Measurements from ENCODE around the gene GNLY. TPM values are rescaled to one million over a fixed set of nuclear protein-coding genes. Genes with fewer than 3 reads are reported as not detected.
"Not testable (repeated sequence)": the region's sequence is repeated elsewhere in the genome, so short reads cannot be mapped to it uniquely, and the experiment has no call there.

Gene GNLY
- total RNA-seq, 1 donor, result not detected

DNA sequence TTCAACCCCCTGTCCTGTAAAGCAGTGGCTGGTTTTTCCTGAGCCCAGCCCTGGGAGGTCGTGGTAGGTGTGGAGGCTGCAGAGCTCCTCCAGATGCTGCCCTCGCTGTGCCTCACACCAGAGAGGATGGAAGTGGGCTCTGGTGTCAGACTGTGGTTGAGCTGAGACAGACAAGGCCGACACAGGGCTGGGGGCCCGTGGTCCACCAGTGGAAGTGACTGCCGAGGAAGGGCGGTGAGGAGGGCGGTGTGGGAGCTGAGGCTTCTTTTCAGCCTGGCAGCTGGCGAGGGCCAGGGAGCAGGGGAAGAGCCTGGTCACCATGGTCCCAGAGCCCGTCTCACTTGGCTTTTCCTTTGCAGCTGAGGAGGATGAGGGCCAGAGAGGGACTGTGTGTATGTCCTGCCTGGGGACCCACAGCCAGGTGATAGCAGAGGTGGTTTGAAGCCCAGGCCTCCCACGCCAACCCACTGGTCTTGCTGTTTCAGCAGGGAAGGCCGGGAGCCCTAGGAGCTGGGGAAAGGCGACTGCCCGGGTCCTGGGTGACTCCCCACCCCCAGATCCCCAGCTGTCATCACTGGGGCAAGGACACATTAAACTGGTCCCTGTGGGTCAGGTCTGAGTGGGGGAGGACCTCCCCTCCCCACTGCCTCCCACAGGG, 34.7 kb upstream of the GNLY start:
- TF ChIP-seq, protein P1, sequence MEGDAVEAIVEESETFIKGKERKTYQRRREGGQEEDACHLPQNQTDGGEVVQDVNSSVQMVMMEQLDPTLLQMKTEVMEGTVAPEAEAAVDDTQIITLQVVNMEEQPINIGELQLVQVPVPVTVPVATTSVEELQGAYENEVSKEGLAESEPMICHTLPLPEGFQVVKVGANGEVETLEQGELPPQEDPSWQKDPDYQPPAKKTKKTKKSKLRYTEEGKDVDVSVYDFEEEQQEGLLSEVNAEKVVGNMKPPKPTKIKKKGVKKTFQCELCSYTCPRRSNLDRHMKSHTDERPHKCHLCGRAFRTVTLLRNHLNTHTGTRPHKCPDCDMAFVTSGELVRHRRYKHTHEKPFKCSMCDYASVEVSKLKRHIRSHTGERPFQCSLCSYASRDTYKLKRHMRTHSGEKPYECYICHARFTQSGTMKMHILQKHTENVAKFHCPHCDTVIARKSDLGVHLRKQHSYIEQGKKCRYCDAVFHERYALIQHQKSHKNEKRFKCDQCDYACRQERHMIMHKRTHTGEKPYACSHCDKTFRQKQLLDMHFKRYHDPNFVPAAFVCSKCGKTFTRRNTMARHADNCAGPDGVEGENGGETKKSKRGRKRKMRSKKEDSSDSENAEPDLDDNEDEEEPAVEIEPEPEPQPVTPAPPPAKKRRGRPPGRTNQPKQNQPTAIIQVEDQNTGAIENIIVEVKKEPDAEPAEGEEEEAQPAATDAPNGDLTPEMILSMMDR (IDR thresholded peaks at IDR 0.05; ENCODE audit: insufficient read depth, low read length), result no peak
- no peak overlapping the region for H3K4me3 ChIP-seq (ENCODE audit: low read depth, low read length)
- DNase-seq (ENCODE audit: low read depth), result no peak

DNA sequence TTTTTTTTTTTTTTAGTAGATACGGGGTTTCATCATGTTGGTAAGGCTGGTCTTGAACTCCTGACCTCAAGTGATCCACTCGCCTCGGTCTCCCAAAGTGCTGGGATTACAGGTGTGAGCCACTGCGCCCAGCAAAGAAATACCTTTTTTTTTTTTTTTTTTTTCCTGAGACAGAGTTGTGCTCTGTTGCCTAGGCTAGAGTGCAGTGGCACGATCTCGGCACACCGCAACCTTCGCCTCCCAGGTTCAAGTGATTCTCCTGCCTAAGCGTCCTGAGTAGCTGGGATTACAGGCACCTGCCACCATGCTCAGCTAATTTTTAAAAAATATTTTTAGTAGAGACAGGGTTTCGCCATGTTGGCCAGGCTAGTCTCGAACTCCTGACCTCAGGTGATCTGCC, 33.9 kb upstream of the GNLY start:
- not testable (repeated sequence) for H3K4me3 ChIP-seq (ENCODE audit: low read depth, low read length); DNase-seq (ENCODE audit: low read depth)

DNA sequence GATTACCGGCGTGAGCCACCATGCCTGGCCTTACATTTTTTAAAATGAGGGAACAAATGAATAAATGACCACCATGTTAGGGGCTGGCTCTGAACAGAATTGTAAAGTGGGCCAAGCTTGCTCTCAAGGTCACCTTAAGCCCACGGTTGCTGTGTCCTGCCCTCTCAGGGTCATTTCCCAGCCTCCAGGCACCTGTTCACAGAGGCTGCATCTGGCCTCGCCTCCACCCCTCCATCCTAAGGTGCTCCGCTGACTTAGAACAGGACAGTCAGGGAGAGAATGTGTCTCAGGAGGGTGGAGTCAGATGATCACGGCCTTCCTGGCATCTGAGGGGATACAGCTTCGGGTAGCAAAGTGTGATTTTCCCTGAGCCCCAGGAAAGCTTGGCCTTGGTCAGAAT, 33.4 kb upstream of the GNLY start:
- DNase-seq (ENCODE audit: low read depth), result no peak
- no peak overlapping the region for H3K4me3 ChIP-seq (ENCODE audit: low read depth, low read length)
- TF ChIP-seq, protein P1 (IDR thresholded peaks at IDR 0.05; ENCODE audit: insufficient read depth, low read length), result no peak

DNA sequence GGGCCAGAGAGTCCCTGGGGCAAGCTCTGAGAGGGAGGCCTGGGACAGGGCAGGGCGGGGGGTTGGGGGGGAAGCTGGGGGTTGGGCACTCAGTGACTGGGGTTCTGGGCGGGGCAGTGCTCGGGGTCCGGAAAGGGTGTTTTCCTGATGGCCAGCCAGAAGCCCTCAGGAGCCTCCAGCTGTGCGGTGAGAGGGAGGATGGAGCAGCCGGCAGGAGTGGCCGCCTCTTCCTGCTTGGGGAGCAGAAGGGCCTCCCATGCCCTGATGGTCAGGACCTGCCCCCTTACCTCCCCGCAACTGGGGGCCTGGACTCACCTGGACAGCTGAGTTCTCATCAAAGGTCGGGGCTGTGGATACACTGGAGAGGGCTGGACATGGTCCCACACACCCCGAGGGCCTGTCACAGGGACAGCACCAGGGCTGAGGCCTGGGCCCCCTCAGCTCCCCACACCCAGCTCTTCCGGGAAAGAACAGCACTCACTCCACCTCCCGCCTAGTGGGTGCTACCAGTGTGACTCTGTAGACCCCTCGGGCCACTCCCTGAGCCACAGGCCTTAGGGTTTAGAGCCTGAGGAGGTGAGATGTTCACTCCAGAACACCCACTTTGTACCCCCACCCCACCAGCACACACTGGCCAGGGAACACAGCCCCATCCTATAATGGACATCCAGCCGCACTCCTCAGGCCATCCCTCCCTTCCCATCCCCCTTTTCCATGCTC, 32.9 kb upstream of the GNLY start:
- no peak for DNase-seq (ENCODE audit: low read depth)
- TF ChIP-seq, protein P1 (IDR thresholded peaks at IDR 0.05; ENCODE audit: insufficient read depth, low read length), result no peak
- H3K4me3 ChIP-seq (ENCODE audit: low read depth, low read length), result no peak overlapping the region

DNA sequence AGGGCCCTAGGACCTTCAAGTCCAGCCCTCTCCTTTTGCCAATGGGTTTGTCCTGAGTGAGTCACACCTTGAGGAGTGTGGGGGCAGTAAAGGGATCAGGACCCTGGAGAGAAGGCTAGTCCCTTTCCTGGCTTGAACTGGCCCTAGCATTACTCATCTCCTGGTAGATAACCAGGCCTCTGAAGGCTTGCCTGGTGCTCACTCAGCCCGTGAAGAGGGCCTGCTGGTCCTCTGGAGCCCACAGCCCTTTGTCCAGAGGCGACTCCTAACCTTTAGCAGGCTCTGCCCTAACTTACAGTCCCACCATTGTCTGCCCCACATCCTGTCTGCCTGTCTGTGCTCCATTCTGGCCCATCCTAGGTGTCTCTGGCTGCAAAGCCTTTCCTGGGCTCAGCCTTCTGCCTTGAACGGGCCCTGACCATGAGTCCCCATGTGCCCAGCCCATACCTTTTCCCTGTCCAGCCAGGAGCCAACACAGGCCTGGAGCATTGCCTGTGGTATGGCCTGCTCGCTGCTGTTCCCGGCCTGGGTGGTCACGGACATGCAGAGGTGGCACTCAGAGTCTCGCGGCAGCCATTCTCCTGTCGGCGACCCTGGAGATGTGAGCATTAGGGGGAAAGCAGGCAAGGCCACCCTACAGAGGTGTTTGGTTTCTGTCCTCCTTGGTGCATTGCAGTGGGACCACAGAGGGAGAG, 31.1 kb upstream of the GNLY start:
- no peak overlapping the region for H3K4me3 ChIP-seq (ENCODE audit: low read depth, low read length)
- peak; percentile 99 for DNase-seq (ENCODE audit: low read depth)
- TF ChIP-seq, protein P1 (IDR thresholded peaks at IDR 0.05; ENCODE audit: insufficient read depth, low read length), result no peak

DNA sequence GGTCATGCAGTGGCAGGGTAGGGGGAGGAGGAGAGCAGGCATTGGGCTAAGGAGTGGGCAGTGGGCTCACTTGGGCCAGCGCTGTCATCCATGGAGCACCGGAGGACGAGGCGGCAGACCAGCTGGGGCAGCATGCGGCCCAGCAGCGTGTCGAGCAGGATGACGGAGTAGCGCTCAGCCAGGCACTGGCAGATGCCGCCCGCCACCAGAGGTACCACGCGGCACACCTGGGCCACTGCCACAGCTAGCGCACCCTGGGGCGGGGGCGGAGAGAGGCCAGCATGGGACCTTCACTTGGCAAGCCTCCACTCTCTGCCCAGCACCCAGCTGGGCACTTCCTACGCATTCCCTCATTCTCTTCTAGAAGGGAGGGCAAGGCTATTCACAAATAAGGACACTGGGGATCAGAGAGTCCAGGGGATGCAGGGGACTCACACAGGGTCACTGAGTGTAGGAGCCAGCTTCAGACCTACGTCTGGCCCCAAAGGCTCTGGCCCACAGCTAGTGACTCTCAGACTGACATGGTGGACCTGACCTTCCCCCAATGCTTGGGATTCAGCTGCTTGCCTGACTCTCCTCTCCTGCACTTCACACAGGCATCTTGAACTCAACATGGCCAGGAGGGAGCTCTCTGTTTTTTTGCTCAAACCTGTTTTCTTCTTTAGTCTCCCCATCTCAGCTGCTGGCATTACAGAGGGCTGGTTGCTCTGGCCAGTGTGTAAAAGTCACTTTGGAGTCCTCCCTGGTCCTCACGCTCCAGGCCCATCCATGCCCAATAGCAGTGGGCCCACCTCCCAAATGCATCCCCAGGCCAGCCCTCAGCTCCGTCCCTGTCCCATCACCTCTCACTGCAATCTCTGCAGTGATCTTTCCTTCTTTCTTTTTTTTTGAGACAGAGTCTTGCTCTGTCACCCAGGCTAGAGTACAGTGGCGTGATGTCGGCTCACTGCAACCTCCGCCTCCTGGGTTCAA, 30.3 kb upstream of the GNLY start:
- no peak for DNase-seq (ENCODE audit: low read depth)
- TF ChIP-seq, protein P1 (IDR thresholded peaks at IDR 0.05; ENCODE audit: insufficient read depth, low read length), result no peak
- H3K4me3 ChIP-seq (ENCODE audit: low read depth, low read length), result no peak overlapping the region
